ENCODE results near the gene RBBP8NL.

The RBBP8NL gene

DNA sequence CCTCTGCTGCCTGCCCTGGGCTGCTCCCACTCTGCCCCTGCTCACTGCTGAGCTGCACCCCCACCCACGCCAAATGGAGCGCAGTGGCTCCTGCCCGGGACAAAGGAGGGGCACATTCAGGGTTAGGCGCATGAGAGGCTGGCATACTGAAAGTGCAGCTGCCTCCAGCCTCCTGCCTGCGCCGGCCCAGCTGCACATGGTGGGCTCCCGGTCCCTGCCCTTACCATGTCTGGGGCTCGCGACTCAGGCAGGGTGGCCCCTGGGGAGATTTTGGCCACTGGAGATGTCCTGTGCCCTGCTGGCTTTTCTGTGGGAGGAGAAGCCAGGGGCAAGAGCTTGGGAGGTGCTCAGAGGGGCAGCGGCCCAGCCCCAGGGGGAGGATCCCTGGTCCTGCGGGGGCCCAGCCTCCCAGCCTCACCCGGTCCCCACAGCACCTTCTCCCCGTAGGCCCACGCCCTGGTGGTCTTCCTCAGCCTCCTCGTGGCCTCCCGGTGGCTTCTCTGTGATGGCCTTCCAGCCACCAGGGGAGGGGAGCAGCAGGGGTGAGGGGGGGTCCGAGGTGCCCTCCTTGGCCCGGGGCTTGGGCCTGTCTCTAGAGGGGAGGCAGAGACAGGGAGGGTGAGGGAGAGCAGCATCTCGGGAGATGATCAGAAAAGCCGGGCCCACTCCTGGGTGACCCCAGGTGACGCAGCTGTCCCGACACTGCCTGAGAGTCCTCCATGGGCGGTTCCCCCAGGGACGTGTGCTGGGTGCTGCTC, 11.8 kb downstream of the RBBP8NL start:
- TF ChIP-seq, protein P1, sequence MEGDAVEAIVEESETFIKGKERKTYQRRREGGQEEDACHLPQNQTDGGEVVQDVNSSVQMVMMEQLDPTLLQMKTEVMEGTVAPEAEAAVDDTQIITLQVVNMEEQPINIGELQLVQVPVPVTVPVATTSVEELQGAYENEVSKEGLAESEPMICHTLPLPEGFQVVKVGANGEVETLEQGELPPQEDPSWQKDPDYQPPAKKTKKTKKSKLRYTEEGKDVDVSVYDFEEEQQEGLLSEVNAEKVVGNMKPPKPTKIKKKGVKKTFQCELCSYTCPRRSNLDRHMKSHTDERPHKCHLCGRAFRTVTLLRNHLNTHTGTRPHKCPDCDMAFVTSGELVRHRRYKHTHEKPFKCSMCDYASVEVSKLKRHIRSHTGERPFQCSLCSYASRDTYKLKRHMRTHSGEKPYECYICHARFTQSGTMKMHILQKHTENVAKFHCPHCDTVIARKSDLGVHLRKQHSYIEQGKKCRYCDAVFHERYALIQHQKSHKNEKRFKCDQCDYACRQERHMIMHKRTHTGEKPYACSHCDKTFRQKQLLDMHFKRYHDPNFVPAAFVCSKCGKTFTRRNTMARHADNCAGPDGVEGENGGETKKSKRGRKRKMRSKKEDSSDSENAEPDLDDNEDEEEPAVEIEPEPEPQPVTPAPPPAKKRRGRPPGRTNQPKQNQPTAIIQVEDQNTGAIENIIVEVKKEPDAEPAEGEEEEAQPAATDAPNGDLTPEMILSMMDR (IDR thresholded peaks at IDR 0.05; ENCODE audit: insufficient read depth, low read depth, low read length, missing control alignments), result no peak
- no peak for DNase-seq (ENCODE audit: low read depth)
- no peak overlapping the region for H3K4me3 ChIP-seq (ENCODE audit: low read depth, low read length)

DNA sequence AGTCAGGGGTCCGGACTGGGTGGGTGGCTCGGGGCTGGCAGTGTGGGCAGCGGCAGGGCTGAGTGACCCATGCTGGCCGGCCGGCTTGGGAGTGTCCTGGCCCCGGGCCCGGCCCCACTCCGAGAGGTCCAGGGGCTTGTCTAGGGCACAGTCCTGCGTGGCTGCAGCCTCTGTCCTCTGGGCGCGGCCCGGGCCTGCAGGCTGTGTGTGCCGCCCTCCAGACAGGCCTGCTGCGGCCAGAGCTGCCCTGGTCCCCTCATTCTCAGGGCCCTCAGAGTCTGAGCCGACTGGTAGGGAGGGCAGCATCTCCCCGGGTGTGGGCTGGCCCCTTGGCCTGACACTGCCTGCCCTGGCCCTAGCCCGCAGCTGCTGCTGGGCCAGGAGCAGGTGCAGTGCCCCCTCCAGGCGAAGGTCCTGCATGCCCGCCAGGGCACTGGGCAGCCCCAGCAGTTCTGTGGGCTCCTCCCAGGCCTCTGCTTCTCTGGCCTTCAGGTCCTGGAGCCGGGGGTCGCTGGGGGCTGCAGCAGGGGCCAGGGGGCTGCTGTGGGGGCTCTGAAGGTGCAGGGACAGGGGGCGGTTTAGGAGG, 13.3 kb downstream of the RBBP8NL start:
- H3K4me3 ChIP-seq (ENCODE audit: low read depth, low read length), result no peak overlapping the region
- TF ChIP-seq, protein P1 (IDR thresholded peaks at IDR 0.05; ENCODE audit: insufficient read depth, low read depth, low read length, missing control alignments), result peak; percentile 9
- no peak for DNase-seq (ENCODE audit: low read depth)

DNA sequence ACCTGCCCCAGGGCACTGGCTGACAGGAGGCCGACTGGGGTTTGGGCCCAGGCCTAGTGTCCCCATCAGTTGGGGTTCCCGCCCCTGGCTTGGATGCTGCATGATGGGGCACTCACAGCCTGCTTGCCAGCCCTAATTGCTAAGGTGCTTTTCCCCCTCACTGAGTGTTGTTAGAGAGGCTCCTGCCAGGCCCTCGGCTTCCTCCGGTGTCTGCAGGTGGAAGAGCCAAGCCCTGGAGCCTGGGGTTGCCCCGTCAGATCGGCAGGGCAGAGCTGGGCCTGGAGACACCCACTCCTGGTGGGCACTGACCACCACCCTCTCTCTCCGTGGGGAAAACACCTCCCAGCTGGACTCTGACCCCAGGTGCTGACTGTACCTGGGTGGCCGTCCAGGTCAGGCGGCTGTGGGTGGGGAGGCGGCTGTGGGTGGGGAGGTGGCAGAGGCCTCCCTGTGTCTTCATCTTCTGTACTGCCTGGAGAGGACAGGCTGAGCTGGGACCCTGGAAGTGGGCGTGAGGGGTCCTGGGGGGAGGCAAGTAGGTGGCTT, 14.2 kb downstream of the RBBP8NL start:
- no peak for DNase-seq (ENCODE audit: low read depth)
- TF ChIP-seq, protein P1 (IDR thresholded peaks at IDR 0.05; ENCODE audit: insufficient read depth, low read depth, low read length, missing control alignments), result no peak
- no peak overlapping the region for H3K4me3 ChIP-seq (ENCODE audit: low read depth, low read length)

DNA sequence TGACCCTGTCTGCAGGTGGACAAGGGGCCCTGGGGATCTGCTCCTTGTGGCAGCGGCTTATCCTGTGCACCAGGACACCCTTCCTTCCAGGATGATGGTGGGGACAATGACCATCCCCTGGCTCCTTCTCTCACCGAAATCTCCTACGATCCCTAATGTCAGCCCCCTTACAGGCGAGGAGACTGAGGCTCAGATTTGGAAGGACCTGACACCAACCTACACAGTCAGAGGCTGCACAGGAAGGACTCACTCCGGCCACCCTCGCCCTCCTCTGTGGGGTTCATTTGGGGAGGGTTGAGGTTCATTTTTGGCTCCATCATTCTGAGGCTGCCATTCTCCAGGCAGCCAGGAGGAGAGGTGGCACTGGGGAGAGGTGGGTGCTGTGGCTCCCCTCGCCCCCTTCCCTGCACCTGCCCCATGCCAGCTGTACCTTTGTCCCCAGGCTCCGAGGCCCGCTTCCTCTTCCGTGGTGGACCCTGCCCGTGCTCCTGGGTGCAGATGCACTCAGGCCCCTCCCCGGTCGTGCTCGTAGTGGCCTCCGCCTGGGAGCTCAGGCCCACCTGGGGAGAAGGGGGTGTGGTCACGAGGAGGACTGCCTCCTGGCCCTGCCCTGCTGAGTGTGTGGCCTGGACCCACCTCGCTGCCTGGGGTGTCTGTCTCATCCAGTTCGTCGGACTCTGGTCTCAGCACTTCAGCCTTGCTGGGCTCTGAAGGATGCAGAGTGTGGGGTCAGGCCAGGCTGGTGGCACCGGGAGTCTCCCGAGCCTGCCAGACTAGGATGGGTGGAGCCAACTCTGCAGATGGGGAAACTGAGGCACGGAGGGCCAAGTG, 14.9 kb downstream of the RBBP8NL start:
- TF ChIP-seq, protein P1 (IDR thresholded peaks at IDR 0.05; ENCODE audit: insufficient read depth, low read depth, low read length, missing control alignments), result no peak
- no peak overlapping the region for H3K4me3 ChIP-seq (ENCODE audit: low read depth, low read length)
- no peak for DNase-seq (ENCODE audit: low read depth)

DNA sequence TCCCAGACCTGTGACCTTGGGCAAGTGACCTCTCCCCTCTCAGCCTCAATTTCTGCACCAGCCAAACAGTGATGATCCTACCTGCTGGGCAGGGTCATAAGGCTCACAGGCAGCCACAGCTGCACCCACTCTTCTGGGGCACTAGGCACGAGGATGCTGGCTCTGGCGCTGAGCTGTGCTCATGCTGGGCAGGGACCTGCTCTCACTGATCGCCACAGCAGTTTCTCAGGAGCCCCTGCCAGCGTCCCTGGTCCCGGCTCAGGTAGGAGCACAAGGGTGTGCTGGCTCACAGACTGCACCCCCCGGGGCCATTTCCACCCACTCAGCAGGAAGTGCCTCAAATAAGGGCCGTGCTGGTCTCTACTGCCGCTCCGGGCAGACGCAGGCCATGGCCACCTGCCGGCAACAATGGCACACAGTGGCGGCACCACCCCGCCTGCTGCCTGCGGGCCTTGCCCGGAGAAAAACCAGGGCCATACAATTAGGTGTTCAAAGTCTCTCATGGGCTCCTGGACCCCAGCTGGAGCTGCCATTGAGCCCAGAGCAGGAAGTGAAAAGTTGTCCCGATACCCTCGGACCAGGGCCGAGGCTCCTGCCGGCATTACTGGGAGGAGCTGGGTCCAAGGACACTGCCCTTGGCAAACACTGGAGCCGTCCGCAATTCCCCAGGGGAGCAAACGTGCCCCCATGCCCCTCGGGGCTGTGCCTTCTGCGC, 15.7 kb downstream of the RBBP8NL start:
- no peak for DNase-seq (ENCODE audit: low read depth)
- H3K4me3 ChIP-seq (ENCODE audit: low read depth, low read length), result no peak overlapping the region
- TF ChIP-seq, protein P1 (IDR thresholded peaks at IDR 0.05; ENCODE audit: insufficient read depth, low read depth, low read length, missing control alignments), result no peak

DNA sequence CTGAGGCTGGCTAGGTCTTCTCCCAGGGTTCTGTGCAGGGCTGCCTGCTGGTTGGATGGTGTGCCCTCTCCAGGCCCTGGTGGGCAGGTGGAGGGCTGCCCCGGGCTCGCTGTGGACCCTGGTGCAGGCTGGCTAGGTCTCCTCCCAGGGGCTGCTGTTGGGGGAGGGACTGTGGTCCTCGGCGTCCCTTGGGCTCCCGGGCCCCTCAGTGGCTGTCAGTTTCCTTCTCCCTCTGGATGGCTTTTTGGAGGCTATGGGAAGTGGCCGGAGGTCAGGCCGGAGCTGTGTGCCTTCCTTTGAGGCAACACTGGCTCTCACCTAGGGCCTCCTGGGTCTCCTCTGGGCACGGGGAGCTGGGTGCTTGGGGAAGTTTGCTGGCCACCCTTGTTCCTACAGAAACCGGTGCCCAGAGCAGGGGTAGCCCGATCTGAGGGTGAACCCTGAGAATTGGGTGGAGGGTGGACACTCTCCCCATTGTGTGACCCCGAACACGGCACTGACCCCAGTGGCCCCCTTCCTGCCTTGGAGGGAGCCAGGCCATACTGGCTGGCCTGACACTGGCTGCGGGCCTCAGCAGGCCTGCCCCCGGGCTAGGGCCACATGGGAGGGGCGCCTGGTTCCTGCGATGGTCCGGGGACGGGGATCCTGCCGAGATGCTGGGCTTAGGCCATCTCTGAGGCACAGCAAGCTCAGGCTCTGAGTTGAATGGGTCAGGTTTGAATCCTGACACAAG, 16.4 kb downstream of the RBBP8NL start:
- TF ChIP-seq, protein P1 (IDR thresholded peaks at IDR 0.05; ENCODE audit: insufficient read depth, low read depth, low read length, missing control alignments), result no peak
- H3K4me3 ChIP-seq (ENCODE audit: low read depth, low read length), result no peak overlapping the region
- no peak for DNase-seq (ENCODE audit: low read depth)
